ENCODE data around the gene DCAF7.

GRCh38 chr17:63549289-63549945 is 860 bp upstream of the DCAF7 start:
- TF ChIP-seq CTCF (IDR thresholded peaks at IDR 0.05) (no peak), EP300 (IDR thresholded peaks at IDR 0.05) (no peak)
